Activated T-helper 2 cell treated with anti-CD3 and anti-CD28 coated beads, Interferon-gamma antibody, Interleukin-2, Interleukin-4, amounts not matched to agents 10 μg/mL and 5 μg/mL and 100 μg/mL, durations not matched to agents 14 hours and 24 hours and 36 hours (primary cell): ENCODE results near the gene CSMD2. TPM values are rescaled to one million over a fixed set of nuclear protein-coding genes. Genes with fewer than 3 reads are reported as not detected.
"Not testable (repeated sequence)": the region's sequence is repeated elsewhere in the genome, so short reads cannot be mapped to it uniquely, and the experiment has no call there.

ENCODE experiments used
- DNase-seq: peaks from one replicate; pipeline ENCODE4 v3.0.0; 2021; ENCODE audit warnings: low spot score
- H3K27ac Mint-ChIP-seq: one replicate; pipeline ENCODE4 v1.8.0; 2021; ENCODE audit warnings: mixed read lengths
- H3K27me3 Mint-ChIP-seq: one replicate; pipeline ENCODE4 v1.8.0; 2021; ENCODE audit warnings: low read depth, mixed read lengths
- H3K36me3 Mint-ChIP-seq: one replicate; pipeline ENCODE4 v1.8.0; 2021; ENCODE audit warnings: low read depth, mixed read lengths
- H3K4me1 Mint-ChIP-seq: one replicate; pipeline ENCODE4 v1.8.0; 2021; ENCODE audit warnings: low read depth, mixed read lengths
- H3K4me3 Mint-ChIP-seq: one replicate; pipeline ENCODE4 v1.8.0; 2021; ENCODE audit warnings: low read depth, mild to moderate bottlenecking, moderate library complexity, mixed read lengths
- H3K9me3 Mint-ChIP-seq: one replicate; pipeline ENCODE4 v1.8.0; 2021; ENCODE audit warnings: mixed read lengths
- intact Hi-C: fragments of 100-400 bp; cut with micrococcal nuclease; formaldehyde crosslinking; loops from one replicate; pipeline ENCODE4 v1.15.1; 2023
- total RNA-seq: library from RNA; stranded (reverse); gene quantifications from 2 replicates; pipeline ENCODE4 v1.2.3, GENCODE V29; 2022

The CSMD2 gene
- total RNA-seq, 1 donor from 2014 or later = not detected

DNA sequence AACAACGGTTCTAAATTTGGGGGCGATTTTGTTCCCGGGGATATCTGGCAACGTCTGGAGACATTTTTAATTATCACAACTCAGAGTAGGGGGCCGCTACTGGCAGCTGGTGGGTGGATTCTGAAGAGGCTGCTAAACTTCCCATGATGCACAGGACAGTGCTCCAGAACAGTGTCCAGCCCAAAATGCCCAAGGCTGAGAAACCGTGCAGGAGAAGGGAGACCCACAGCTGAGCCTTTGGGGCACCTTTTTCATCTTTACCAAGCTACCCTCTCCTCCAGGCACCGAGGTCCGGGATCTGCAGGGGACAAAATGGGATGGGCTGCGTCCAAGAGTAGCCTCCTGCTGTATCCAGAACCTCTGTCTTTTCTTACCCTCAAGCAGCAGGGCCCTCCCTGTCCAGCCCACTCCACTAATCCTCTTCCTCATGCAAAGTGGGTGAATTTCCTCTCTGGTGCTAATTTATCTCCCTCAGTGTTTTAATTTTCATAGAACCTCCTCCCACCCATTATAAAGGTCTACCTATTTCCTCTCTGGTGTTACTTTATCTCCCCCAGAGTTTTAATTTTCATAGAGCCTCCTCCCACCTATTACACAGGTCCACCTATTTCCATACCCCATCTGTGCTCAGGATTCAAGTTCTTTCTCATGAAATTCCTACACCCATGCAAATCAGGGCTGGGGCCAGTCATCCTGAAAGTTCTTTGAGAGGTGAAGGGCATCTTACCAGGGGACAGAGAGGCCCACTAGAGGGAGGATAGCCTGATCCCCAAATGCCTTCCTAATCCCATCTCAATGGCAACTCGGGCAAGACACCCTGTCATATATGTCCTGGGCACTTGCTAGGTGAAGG, 42.7 kb downstream of the CSMD2 start:
- Mint-ChIP-seq H3K4me3 (no peak overlapping the region), H3K27me3 (no peaks in the 10 kb centered on the region), H3K9me3 (no peaks in the 10 kb centered on the region), H3K4me1 (no peaks in the 10 kb centered on the region), H3K27ac (no peak overlapping the region), H3K36me3 (no peaks in the 10 kb centered on the region)
- DNase-seq = no peak
- intact Hi-C loops = no loop called here

DNA sequence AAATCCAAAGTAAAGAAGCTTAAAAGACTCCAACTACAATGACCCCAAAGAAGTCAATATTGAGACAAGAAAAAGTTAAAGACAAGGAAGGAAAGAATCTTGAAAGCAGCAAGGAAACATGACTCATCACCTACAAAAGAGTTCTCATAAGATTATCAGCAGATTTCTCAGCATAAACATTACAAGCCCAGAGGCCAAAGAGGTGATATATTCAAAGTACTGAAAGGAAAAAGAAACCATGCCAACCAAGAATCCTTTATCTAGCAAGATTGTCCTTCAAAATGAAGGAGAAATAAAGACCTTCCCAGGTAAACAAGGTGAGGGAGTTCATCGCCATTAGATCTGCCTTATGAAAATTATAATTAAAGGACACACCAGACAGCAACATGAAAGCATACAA, 49.8 kb downstream of the CSMD2 start:
- H3K9me3 Mint-ChIP-seq = peaks cover 18% of the 10 kb centered on the region
- DNase-seq = no peak
- H3K4me3 Mint-ChIP-seq = no peak overlapping the region
- intact Hi-C loops = no loop called here
- H3K36me3 Mint-ChIP-seq = no peaks in the 10 kb centered on the region
- no peak overlapping the region for H3K27ac Mint-ChIP-seq
- no peaks in the 10 kb centered on the region for H3K4me1 Mint-ChIP-seq
- H3K27me3 Mint-ChIP-seq = no peaks in the 10 kb centered on the region

DNA sequence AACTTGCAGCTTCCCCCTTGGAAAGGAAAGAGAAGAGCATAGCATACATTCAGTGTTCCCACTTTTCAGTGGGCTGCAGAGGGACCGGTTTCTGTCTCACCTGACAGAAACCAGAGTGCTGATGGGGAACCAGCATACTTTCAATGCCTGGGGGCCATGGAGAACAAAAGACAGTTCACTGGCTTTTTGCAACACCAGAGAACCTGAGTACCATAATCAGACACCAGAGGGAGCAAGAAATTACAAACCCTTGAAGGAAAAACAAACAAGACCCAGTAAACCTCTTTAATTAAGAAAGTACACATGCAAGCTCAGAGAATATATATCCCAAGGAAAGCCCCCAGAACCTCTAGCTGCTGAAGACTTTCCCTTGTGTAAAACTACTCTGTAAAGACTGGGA, 51.1 kb downstream of the CSMD2 start:
- H3K9me3 Mint-ChIP-seq = peaks cover 18% of the 10 kb centered on the region
- intact Hi-C loops = no loop called here
- H3K4me3 Mint-ChIP-seq = no peak overlapping the region
- H3K27ac Mint-ChIP-seq = no peak overlapping the region
- H3K4me1 Mint-ChIP-seq = no peaks in the 10 kb centered on the region
- H3K36me3 Mint-ChIP-seq = no peaks in the 10 kb centered on the region
- H3K27me3 Mint-ChIP-seq = no peaks in the 10 kb centered on the region
- no peak for DNase-seq

DNA sequence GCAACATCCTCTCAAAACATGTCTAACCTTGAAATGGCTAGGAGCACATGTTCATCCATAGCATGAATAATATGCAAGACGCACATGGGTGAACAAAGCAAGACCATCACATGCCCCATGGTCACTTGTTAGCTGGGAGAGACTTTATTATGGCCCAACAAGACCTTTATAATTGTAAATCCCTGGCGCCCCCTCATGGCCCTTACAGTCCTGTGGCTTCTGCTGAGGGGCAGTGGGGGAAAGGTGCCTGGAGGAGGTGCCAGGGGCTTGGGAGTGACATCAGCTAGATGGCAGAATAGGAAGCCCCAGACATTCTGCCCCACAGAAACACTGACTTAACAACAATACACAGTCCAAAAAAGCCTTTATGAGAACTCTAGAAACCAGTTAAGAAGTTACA, 51.7 kb downstream of the CSMD2 start:
- no peak for DNase-seq
- H3K4me3 Mint-ChIP-seq = no peak overlapping the region
- intact Hi-C loops = no loop called here

DNA sequence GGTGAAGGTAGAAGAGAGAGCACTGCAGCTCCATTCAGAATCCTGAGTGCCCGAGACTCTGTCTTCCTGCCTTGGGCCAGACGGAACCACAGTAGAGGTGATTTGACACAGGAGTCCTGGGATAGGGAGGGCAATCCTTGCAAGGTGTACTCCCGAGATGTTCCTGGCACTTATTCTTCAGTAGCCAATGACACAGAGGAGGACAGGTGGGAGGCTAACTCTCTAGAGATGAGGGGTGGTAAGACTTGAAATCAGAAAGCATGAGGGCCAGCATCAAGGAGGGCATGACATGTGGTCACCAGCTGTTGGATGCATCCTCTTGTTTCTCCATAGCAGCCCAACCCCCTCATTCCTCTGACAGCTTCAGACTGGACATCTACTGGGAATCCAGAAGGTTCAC, 56.3 kb downstream of the CSMD2 start:
- H3K9me3 Mint-ChIP-seq = peaks cover 2% of the 10 kb centered on the region
- no peak overlapping the region for H3K27ac Mint-ChIP-seq
- H3K27me3 Mint-ChIP-seq = no peaks in the 10 kb centered on the region
- H3K36me3 Mint-ChIP-seq = no peaks in the 10 kb centered on the region
- DNase-seq = no peak
- no peak overlapping the region for H3K4me3 Mint-ChIP-seq
- H3K4me1 Mint-ChIP-seq = no peaks in the 10 kb centered on the region
- intact Hi-C loops = no loop called here

More for the DNA sequence above, 51.7 kb downstream of the CSMD2 start:
- Mint-ChIP-seq H3K9me3 (peaks cover 18% of the 10 kb centered on the region), H3K4me1 (no peaks in the 10 kb centered on the region), H3K36me3 (no peaks in the 10 kb centered on the region), H3K27ac (no peak overlapping the region), H3K27me3 (no peaks in the 10 kb centered on the region)

DNA sequence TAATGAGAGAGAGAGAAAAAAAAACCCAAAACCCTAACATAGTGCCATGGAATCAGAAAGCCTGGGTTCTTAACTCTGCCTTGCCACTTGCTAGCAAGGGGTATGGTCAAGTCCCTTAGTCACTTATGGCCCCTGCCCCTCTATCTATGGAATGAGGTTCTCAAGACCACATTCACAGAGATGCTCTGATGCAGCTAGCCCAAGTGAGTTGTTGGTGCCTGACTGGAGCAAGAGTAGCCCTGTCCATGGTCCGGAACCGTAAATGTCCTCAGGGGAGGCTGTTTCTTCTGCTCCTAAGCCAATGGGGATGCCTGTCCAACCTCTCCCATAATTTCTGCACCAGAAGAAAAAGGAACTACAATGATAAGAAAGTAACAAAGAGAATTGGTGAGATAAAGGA, 56.8 kb downstream of the CSMD2 start:
- H3K36me3 Mint-ChIP-seq = no peaks in the 10 kb centered on the region
- no peak overlapping the region for H3K4me3 Mint-ChIP-seq
- H3K9me3 Mint-ChIP-seq = no peaks in the 10 kb centered on the region
- no peak overlapping the region for H3K27ac Mint-ChIP-seq
- no peaks in the 10 kb centered on the region for H3K4me1 Mint-ChIP-seq
- intact Hi-C loops = no loop called here
- H3K27me3 Mint-ChIP-seq = no peaks in the 10 kb centered on the region
- DNase-seq = no peak

DNA sequence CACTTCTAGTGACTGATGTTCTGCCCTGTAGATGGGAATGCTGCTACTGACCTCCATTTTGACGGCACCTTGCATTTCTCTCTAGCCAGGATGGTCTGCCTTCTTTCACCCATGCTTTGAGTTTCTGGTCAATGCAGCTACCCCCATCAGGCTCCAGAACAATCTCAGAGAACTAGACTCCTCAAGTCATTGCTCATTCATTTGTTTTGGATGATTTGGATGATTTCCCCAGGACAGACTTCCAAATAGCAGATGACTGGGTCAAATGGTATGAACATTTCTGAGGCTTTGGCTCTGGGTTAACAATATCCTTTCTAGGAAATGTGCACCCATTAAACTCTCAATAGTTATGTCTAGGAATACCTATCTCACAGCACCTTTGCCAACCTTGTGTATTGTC, 63.9 kb downstream of the CSMD2 start:
- no peak for DNase-seq
- H3K36me3 Mint-ChIP-seq = no peaks in the 10 kb centered on the region
- H3K27me3 Mint-ChIP-seq = no peaks in the 10 kb centered on the region
- no peaks in the 10 kb centered on the region for H3K9me3 Mint-ChIP-seq
- H3K4me3 Mint-ChIP-seq = no peak overlapping the region
- no peaks in the 10 kb centered on the region for H3K4me1 Mint-ChIP-seq
- intact Hi-C loops = no loop called here
- H3K27ac Mint-ChIP-seq = no peak overlapping the region

DNA sequence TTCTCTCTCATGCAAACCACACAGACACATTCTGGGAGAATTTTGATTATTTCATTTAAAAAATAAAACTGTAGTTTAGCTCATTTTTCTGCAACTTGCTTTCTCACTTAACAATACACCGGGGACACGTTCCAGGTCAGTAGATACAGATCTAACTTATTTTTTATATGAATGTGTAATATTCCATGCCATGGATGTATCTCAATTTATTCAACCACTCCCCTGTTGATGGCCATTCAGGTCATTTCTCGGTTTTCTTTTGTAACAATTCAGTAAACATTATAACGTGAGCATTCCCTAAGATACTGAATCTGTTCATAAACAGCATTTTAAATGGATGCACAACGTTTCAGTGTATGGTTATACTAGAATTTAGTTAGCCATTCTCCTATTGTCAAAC, 64.7 kb downstream of the CSMD2 start:
- Mint-ChIP-seq H3K36me3 (no peaks in the 10 kb centered on the region), H3K27me3 (no peaks in the 10 kb centered on the region), H3K4me3 (no peak overlapping the region), H3K27ac (no peak overlapping the region), H3K9me3 (no peaks in the 10 kb centered on the region), H3K4me1 (no peaks in the 10 kb centered on the region)
- no peak for DNase-seq
- intact Hi-C loops = no loop called here

DNA sequence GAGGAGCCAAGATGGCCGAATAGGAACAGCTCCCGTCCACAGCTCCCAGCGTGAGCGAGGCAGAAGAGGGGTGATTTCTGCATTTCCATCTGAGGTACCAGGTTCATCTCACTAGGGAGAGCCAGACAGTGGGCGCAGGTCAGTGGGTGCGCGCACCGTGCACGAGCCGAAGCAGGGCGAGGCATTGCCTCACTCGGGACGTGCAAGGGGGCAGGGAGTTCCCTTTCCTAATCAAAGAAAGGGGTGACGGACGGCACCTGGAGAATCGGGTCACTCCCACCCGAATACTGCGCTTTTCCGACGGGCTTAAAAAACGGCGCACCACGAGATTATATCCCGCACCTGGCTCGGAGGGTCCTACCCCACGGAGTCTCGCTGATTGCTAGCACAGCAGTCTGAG, 72.6 kb downstream of the CSMD2 start:
- H3K36me3 Mint-ChIP-seq = not testable (repeated sequence)

DNA sequence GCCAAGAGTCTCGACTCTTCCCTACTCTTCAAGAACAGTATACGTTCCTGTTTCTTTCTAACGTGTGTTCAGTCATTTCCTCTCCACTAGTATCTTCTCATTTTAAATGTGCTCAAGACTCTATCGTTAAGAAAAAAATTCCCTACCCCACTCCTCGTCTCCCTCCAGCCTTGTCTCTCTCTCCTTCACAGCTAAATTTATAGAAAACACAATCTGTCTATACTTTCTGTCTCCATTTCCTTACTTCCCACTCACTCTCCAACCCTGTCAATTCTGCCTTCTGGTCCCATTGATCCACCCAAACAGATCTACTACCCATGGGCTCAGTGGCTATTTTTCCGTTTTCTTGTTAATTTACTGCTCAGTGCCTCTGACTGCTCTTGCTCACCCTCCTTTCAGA, 75.3 kb downstream of the CSMD2 start:
- Mint-ChIP-seq H3K36me3 (no peaks in the 10 kb centered on the region), H3K9me3 (no peaks in the 10 kb centered on the region), H3K4me3 (no peak overlapping the region), H3K27me3 (no peaks in the 10 kb centered on the region), H3K27ac (no peak overlapping the region), H3K4me1 (no peaks in the 10 kb centered on the region)
- intact Hi-C loops = no loop called here
- no peak for DNase-seq

More for the DNA sequence above, 72.6 kb downstream of the CSMD2 start:
- H3K27me3 Mint-ChIP-seq, DNase-seq, H3K27ac Mint-ChIP-seq, intact Hi-C loops, H3K4me3 Mint-ChIP-seq, H3K4me1 Mint-ChIP-seq, H3K9me3 Mint-ChIP-seq: not testable (repeated sequence)

DNA sequence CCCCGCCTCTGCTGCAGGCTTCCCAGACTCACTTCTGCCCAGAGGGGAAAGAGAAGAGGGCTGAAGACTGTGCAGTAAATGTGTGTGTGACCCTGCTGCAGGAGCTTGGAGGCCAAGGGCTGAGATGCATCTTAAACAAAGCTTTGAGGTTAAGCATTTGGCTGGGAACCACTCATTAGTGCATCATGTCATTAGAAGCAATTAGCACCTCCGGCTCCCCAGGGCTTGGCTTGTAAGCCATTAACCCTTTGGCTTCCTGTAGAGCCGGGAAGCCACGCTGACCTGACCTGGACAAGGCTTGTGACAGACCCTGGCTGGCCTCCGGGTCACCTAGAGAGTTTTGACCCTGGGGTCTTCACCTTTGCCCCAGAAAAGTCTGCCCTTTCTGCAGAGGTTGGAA, 77.0 kb downstream of the CSMD2 start:
- Mint-ChIP-seq H3K36me3 (no peaks in the 10 kb centered on the region), H3K27ac (no peak overlapping the region), H3K4me3 (no peak overlapping the region), H3K9me3 (no peaks in the 10 kb centered on the region), H3K27me3 (no peaks in the 10 kb centered on the region), H3K4me1 (no peaks in the 10 kb centered on the region)
- intact Hi-C loops = no loop called here
- no peak for DNase-seq

DNA sequence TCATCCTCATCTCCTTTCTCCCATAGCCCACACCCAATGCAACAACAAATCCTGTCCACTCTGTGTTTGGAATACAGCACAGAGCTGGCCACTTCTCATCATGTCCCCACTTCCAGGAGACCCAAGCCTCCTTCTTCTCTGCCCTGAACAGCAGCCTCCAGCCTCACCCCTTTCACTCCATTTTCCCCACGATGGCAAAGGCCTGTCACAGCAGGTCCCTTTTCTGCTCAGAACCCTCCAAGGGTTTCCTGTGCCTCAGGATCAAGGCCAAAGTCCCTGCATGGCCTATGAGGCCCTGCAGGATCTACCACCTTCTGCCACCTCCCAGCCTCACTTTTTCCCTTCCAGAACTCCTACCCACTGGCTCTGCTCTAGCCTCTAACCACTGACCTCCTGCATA, 78.5 kb downstream of the CSMD2 start:
- peaks cover 2% of the 10 kb centered on the region for H3K9me3 Mint-ChIP-seq
- H3K27ac Mint-ChIP-seq = no peak overlapping the region
- H3K36me3 Mint-ChIP-seq = no peaks in the 10 kb centered on the region
- intact Hi-C loops = no loop called here
- no peaks in the 10 kb centered on the region for H3K27me3 Mint-ChIP-seq
- no peak overlapping the region for H3K4me3 Mint-ChIP-seq
- DNase-seq = no peak
- H3K4me1 Mint-ChIP-seq = no peaks in the 10 kb centered on the region

DNA sequence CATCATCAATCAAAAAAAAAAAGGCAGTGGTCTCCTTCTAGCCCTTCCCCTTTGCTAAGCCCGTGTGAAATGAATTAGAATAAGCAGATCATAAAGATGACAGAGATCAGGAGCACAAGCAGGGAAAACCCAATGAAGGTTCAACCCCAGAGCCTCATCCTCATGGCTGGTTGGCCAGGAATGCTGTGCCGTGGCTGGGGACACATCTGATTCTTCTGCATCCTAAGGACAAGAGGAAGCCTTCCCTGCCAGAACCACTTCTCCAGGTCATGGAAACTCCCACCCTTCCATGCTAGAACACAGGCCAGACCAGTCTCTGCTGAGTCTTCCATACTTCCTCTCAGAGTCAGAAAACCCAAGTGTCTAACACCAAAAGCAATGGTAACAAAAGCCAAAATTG, 81.1 kb downstream of the CSMD2 start:
- no peak overlapping the region for H3K4me3 Mint-ChIP-seq
- DNase-seq = no peak
- peaks cover 8% of the 10 kb centered on the region for H3K9me3 Mint-ChIP-seq
- no peaks in the 10 kb centered on the region for H3K27me3 Mint-ChIP-seq
- intact Hi-C loops = no loop called here
- H3K27ac Mint-ChIP-seq = no peak overlapping the region
- no peaks in the 10 kb centered on the region for H3K4me1 Mint-ChIP-seq
- no peaks in the 10 kb centered on the region for H3K36me3 Mint-ChIP-seq
